ENCODE results near the gene LIX1L.

Gene LIX1L

DNA sequence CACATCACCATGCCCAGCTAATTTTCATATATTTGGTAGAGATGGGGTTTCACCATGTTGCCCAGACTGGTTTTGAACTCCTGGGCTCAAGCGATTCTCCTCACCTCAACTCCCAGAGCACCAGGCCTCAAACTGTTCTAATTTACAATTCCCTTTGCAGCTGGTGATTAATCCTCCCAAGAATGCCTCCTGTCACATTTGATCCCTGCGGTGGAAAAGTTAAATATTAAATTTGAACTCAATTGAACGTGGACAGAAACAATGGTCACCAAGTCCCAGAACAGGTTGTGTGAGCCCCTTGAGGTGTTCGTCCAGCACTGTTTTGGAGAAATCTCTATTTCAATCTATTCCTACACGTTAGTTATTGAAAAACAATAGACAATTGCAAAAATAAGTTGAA, 70.2 kb downstream of the LIX1L start:
- TF ChIP-seq, protein P1, sequence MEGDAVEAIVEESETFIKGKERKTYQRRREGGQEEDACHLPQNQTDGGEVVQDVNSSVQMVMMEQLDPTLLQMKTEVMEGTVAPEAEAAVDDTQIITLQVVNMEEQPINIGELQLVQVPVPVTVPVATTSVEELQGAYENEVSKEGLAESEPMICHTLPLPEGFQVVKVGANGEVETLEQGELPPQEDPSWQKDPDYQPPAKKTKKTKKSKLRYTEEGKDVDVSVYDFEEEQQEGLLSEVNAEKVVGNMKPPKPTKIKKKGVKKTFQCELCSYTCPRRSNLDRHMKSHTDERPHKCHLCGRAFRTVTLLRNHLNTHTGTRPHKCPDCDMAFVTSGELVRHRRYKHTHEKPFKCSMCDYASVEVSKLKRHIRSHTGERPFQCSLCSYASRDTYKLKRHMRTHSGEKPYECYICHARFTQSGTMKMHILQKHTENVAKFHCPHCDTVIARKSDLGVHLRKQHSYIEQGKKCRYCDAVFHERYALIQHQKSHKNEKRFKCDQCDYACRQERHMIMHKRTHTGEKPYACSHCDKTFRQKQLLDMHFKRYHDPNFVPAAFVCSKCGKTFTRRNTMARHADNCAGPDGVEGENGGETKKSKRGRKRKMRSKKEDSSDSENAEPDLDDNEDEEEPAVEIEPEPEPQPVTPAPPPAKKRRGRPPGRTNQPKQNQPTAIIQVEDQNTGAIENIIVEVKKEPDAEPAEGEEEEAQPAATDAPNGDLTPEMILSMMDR (conservative IDR thresholded peaks at IDR 0.05; ENCODE audit: control insufficient read depth, insufficient read depth, low read depth, low read length) = no peak
- no peak for DNase-seq (ENCODE audit: low read depth)
- H3K4me3 ChIP-seq (ENCODE audit: control insufficient read depth, low read depth, low read length) = no peak overlapping the region

DNA sequence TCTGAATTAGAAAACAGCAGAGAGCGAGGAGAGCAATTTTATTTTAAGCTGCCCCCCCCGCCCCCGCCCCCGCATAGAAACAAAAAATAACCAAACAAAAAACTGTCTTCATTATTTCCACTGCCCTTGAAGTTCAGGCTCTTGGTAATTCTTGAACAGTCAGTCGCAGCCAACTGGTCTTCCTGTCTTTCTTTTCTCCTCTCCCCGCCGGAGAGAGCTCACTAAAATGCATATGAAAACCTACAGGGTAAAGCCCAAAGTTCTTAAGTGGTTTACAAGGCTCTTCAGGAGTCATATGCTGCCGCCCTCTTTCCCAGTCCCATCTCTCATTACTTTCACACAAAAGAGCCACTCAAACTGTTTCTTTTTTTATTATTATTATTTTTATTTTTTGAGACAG, 71.0 kb downstream of the LIX1L start:
- H3K4me3 ChIP-seq (ENCODE audit: control insufficient read depth, low read depth, low read length) = no peak overlapping the region
- DNase-seq (ENCODE audit: low read depth) = no peak
- TF ChIP-seq, protein P1 (conservative IDR thresholded peaks at IDR 0.05; ENCODE audit: control insufficient read depth, insufficient read depth, low read depth, low read length) = no peak

DNA sequence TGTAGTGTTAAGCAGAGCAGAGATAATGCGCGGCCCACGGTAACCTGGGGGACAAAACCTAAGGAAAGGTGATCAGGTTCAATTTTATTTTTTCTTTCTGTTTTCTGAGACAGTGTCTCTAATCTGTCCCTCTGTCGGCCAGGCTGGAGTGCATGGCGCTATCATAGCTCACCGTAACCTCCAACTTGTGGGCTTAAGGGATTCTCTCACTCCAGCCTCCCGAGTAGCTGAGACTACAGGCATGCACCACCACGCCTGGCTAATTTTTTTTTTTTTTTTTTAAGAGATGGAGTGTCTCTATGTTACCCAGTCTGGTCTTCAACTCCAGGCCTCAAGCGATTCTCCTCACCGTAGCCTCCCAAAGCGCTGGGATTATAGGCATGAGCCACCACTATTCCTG, 71.4 kb downstream of the LIX1L start:
- no peak for DNase-seq (ENCODE audit: low read depth)
- TF ChIP-seq, protein P1 (conservative IDR thresholded peaks at IDR 0.05; ENCODE audit: control insufficient read depth, insufficient read depth, low read depth, low read length) = no peak
- peak overlapping the region; percentile 73 for H3K4me3 ChIP-seq (ENCODE audit: control insufficient read depth, low read depth, low read length)

DNA sequence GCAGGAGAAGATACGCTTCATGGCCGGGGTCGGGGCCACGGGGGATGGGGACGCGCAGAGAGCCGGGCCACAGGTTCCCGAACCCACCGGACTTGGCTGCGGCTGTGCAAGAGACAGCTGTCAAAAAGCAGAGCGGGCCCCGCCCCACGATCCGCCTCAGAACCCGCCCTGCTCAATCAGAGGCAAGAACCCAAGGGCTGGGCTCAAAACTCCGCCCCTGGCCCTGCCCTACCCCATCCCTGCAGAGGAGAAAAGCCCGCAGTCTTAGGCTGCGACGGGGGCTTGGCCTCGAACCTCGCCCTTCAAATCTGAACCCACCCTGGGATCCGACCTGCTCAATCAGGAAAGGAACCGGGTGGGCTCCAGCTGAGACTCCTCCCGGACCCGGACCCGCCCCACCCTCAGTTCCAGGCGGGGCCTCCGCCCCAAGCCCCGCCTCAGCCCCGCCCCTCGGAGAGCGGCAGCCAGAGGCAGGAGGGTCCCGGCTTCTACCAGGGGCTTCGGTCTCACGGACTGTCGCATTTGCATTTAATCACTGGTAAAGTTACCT, 72.0 kb downstream of the LIX1L start, which contains the start of gene ANKRD35:
Gene ANKRD35, minus strand, starts transcription at position 129 of the 550 bp plus-strand sequence. Its CDS starts 108 bp downstream, at position 21.
- TF ChIP-seq, protein P1 (conservative IDR thresholded peaks at IDR 0.05; ENCODE audit: control insufficient read depth, insufficient read depth, low read depth, low read length) = no peak

DNA sequence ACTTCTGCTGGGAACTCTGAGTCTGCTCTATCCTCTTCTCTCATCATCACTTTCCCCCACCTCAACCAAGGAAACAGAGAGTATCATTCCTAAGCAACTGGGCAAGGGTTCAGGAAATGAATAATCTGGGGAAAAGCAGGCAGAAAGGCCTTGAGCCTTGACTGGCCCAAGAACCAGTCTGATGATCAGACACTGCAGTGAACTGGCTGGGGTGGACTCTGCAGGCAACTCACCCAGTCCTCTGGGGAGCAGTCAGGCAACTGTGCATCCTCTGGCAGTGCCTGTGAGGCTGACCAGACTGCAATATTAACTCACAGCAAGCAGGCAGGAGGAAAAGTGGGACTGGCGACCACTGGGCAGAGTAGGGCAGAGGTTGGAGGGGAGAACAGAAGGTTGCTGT, 73.1 kb downstream of the LIX1L start:
- peak; percentile 91 for DNase-seq (ENCODE audit: low read depth)
- peak overlapping the region; percentile 73 for H3K4me3 ChIP-seq (ENCODE audit: control insufficient read depth, low read depth, low read length)
- TF ChIP-seq, protein P1 (conservative IDR thresholded peaks at IDR 0.05; ENCODE audit: control insufficient read depth, insufficient read depth, low read depth, low read length) = no peak

More for the DNA sequence above, 72.0 kb downstream of the LIX1L start, which contains the start of gene ANKRD35:
- H3K4me3 ChIP-seq (ENCODE audit: control insufficient read depth, low read depth, low read length) = peak within 1 kb of the TSS; percentile 73
- DNase-seq (ENCODE audit: low read depth) = peak; percentile 61

Data from fibroblast of mammary gland (primary cell).